Measurements from ENCODE around the gene ZNF440. TPM values are rescaled to one million over a fixed set of nuclear protein-coding genes. Genes with fewer than 3 reads are reported as not detected.
A peak's percentile ranks its signal among the peaks of the same experiment; 100 is the strongest.
"Not testable (repeated sequence)": the region's sequence is repeated elsewhere in the genome, so short reads cannot be mapped to it uniquely, and the experiment has no call there.

ZNF440 gene
- total RNA-seq, 1 donor from 2014 or later = 15.9 TPM

GRCh38 chr19:11828957-11829876, 15.1 kb downstream of the ZNF440 start:
- not testable (repeated sequence) for DNase-seq (ENCODE audit: low read depth)

- no peak for DNase-seq (ENCODE audit: low read depth)
Observed at GRCh38 chr19:11832253-11832912, 18.3 kb downstream of the ZNF440 start.

- DNase-seq (ENCODE audit: low read depth) = no peak
Observed at GRCh38 chr19:11833541-11833940, 19.5 kb downstream of the ZNF440 start.

GRCh38 chr19:11835626-11836066, 21.6 kb downstream of the ZNF440 start:
- DNase-seq (ENCODE audit: low read depth) = not testable (repeated sequence)

GRCh38 chr19:11843722-11844121, 29.6 kb downstream of the ZNF440 start:
- DNase-seq (ENCODE audit: low read depth) = no peak

GRCh38 chr19:11847615-11848014, 33.5 kb downstream of the ZNF440 start:
- DNase-seq (ENCODE audit: low read depth) = not testable (repeated sequence)

GRCh38 chr19:11848200-11848593, 34.1 kb downstream of the ZNF440 start:
- DNase-seq (ENCODE audit: low read depth) = no peak

GRCh38 chr19:11848594-11849469, 34.8 kb downstream of the ZNF440 start, which contains the start of gene ZNF439:
TSS of gene ZNF439 (plus strand) at chr19:11848726. CDS start at chr19:11848868, 142 bp downstream.
- DNase-seq (ENCODE audit: low read depth) = peak; percentile 56

- DNase-seq (ENCODE audit: low read depth) = not testable (repeated sequence)
Observed at GRCh38 chr19:11850289-11850688, 36.2 kb downstream of the ZNF440 start.

- DNase-seq (ENCODE audit: low read depth) = no peak
Observed at GRCh38 chr19:11853358-11853757, 39.3 kb downstream of the ZNF440 start.

GRCh38 chr19:11856596-11857250, 42.6 kb downstream of the ZNF440 start:
- no peak for DNase-seq (ENCODE audit: low read depth)

GRCh38 chr19:11860721-11861120, 46.6 kb downstream of the ZNF440 start:
- no peak for DNase-seq (ENCODE audit: low read depth)

- DNase-seq (ENCODE audit: low read depth) = no peak
Observed at GRCh38 chr19:11861301-11861700, 47.2 kb downstream of the ZNF440 start.

GRCh38 chr19:11867766-11868165, 53.7 kb downstream of the ZNF440 start:
- not testable (repeated sequence) for DNase-seq (ENCODE audit: low read depth)

GRCh38 chr19:11868188-11868587, 54.1 kb downstream of the ZNF440 start:
- no peak for DNase-seq (ENCODE audit: low read depth)

GRCh38 chr19:11872624-11873023, 58.6 kb downstream of the ZNF440 start:
- DNase-seq (ENCODE audit: low read depth) = no peak

GRCh38 chr19:11873762-11874161, 59.7 kb downstream of the ZNF440 start:
- DNase-seq (ENCODE audit: low read depth) = no peak

- DNase-seq (ENCODE audit: low read depth) = not testable (repeated sequence)
Observed at GRCh38 chr19:11879687-11880266, 65.7 kb downstream of the ZNF440 start.

- no peak for DNase-seq (ENCODE audit: low read depth)
Observed at GRCh38 chr19:11880598-11880997, 66.5 kb downstream of the ZNF440 start.

- peak; percentile 44 for DNase-seq (ENCODE audit: low read depth)
Observed at GRCh38 chr19:11881151-11881800, 67.2 kb downstream of the ZNF440 start.
